Panc1 (cell line): ENCODE data around the gene PLIN4.

ENCODE experiments used
- POLR2AphosphoS5 ChIP-seq: IDR thresholded peaks from 2 replicates; pipeline ENCODE4 v1.6.1; 2012; ENCODE audit warnings: mild to moderate bottlenecking, low read depth, low read length, moderate library complexity
- SIN3A ChIP-seq: IDR thresholded peaks from 2 replicates; pipeline ENCODE4 v1.6.1; 2012; ENCODE audit warnings: low read depth, mild to moderate bottlenecking, low read length, moderate library complexity, borderline replicate concordance; ENCODE audit not compliant: insufficient read depth
- TCF7L2 ChIP-seq: IDR thresholded peaks from 2 replicates; pipeline ENCODE4 v1.6.1; 2011; ENCODE audit warnings: mild to moderate bottlenecking, low read depth, low read length, inconsistent platforms
- TF ChIP-seq, protein P1 (sequence below): fragments of 450-650 bp; IDR thresholded peaks from 2 replicates; pipeline ENCODE4 v1.5.1; 2017; ENCODE audit warnings: mild to moderate bottlenecking

DNA sequence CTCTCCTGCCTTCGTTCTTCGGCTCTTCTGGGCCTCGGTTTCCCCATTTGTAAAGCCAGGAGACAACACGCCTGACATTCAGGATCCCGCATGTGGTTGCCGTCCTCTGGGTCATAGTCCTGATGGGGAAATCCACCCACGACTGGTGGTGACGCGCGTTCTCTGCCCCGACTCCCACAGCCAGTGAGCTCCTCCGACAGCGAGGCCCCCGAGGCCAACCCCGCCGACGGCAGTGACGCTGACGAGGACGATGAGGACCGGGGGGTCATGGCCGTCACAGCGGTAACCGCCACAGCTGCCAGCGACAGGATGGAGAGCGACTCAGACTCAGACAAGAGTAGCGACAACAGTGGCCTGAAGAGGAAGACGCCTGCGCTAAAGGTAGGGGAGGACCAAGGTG, 29.8 kb downstream of the PLIN4 start:
- TF ChIP-seq, protein P1, sequence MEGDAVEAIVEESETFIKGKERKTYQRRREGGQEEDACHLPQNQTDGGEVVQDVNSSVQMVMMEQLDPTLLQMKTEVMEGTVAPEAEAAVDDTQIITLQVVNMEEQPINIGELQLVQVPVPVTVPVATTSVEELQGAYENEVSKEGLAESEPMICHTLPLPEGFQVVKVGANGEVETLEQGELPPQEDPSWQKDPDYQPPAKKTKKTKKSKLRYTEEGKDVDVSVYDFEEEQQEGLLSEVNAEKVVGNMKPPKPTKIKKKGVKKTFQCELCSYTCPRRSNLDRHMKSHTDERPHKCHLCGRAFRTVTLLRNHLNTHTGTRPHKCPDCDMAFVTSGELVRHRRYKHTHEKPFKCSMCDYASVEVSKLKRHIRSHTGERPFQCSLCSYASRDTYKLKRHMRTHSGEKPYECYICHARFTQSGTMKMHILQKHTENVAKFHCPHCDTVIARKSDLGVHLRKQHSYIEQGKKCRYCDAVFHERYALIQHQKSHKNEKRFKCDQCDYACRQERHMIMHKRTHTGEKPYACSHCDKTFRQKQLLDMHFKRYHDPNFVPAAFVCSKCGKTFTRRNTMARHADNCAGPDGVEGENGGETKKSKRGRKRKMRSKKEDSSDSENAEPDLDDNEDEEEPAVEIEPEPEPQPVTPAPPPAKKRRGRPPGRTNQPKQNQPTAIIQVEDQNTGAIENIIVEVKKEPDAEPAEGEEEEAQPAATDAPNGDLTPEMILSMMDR = no peak
- no peak for TF ChIP-seq POLR2AphosphoS5
- no peak for TF ChIP-seq SIN3A
- TF ChIP-seq TCF7L2 = no peak
